B cell (primary cell): ENCODE measurements around the gene SPECC1.

ENCODE experiments used
- CTCF ChIP-seq: fragments of 200-600 bp; IDR thresholded peaks from one replicate; pipeline ENCODE4 v1.8.0; 2022; ENCODE audit warnings: antibody characterized with exemption, mild to moderate bottlenecking
- EZH2 ChIP-seq: IDR thresholded peaks from 2 replicates; pipeline ENCODE4 v1.6.1; 2012; ENCODE audit warnings: borderline replicate concordance, low read depth, mild to moderate bottlenecking, moderate library complexity, low read length; ENCODE audit not compliant: insufficient read depth, poor library complexity, severe bottlenecking

GRCh38 chr17:20205609-20206008 lies 196.4 kb downstream of the SPECC1 start:
- TF ChIP-seq CTCF (no peak), EZH2 (no peak)
